K562 (cell line): ENCODE measurements around the gene SERTAD2. TPM values are rescaled to one million over a fixed set of nuclear protein-coding genes. Genes with fewer than 3 reads are reported as not detected.

Experiments used
- ATAC-seq: fragments of 200-7000 bp; cut with Tn5 transposase; 3 replicates; pipeline ENCODE4 v1.9.1; 2020; ENCODE audit warnings: moderate library complexity
- BruUV-seq: library from RNA; stranded (reverse); fragments of 400-500 nt; replicated peaks from 2 replicates; lab custom pipeline; 2021; lab: Mats Ljungman, UMichigan
- CTCF ChIA-PET: fragments of 300-600 bp; formaldehyde crosslinking; extraction: SDS; loops from one replicate; lab custom pipeline; 2021; ENCODE audit warnings: low intra/inter-chr PET ratio; lab: Yijun Ruan, JAX
- POLR2A ChIA-PET: fragments of 300-600, 350-650 bp; sonication (Branson Sonifier 250); formaldehyde crosslinking; extraction: SDS; loops from one replicate; lab custom pipeline; 2021; ENCODE audit warnings: antibody characterized with exemption, inconsistent platforms; lab: Yijun Ruan, JAX
- DNase-seq, 4 experiments: peaks; one replicate each; pipeline versions ENCODE4 v3.0.0 to v3.0.0-alpha.2; 2011 to 2018; ENCODE audit warnings: low spot score in 3 of 4, mixed read lengths in 3 of 4; ENCODE audit errors: extremely low read depth in 1 of 4
- FAIRE-seq: peaks from 2 replicates; lab custom pipeline; 2011; peaks lifted over from hg19 to GRCh38; lab: Jason Lieb, UNC
- H2AFZ ChIP-seq: 2 replicates; pipeline ENCODE4 v1.6.0; 2011; ENCODE audit warnings: low read depth, low read length, control low read depth, inconsistent platforms
- H3K27ac ChIP-seq: fragments of 200-600 bp; 3 replicates; pipeline ENCODE4 v1.8.0; 2011; ENCODE audit warnings: low read depth, mild to moderate bottlenecking, control low read depth, inconsistent platforms, low read length, moderate library complexity, mixed read lengths; ENCODE audit errors: extremely low read depth
- H3K27me3 ChIP-seq, 2 experiments: fragments of 300-600 bp in 1 of 2; 2 replicates in 1 of 2; 3 replicates in 1 of 2; pipeline versions ENCODE4 v1.6.0 to v1.8.0; 2011; ENCODE audit warnings: inconsistent platforms in 2 of 2, low read length in 2 of 2, mild to moderate bottlenecking in 1 of 2, mixed read lengths in 1 of 2, moderate library complexity in 1 of 2; ENCODE audit not compliant: control insufficient read depth in 2 of 2, insufficient read depth in 2 of 2
- H3K36me3 ChIP-seq: fragments of 300-600 bp; 3 replicates; pipeline ENCODE4 v1.8.0; 2011; ENCODE audit warnings: mild to moderate bottlenecking, low read length, inconsistent platforms; ENCODE audit not compliant: control insufficient read depth, insufficient read depth
- H3K4me1 ChIP-seq, 2 experiments: fragments of 200-600 bp in 1 of 2; replicated peaks in 1 of 2; 2 replicates in 1 of 2; 3 replicates in 1 of 2; pipeline versions ENCODE4 v1.5.1 to v1.8.0; 2011; ENCODE audit warnings: inconsistent platforms in 2 of 2, low read length in 2 of 2, mild to moderate bottlenecking in 1 of 2, mixed read lengths in 1 of 2, moderate library complexity in 1 of 2; ENCODE audit not compliant: control insufficient read depth in 2 of 2, insufficient read depth in 2 of 2
- H3K4me2 ChIP-seq: 2 replicates; pipeline ENCODE4 v1.6.1; 2011; ENCODE audit warnings: low read length, control low read depth, inconsistent platforms, mixed read lengths; ENCODE audit not compliant: insufficient read depth
- H3K4me3 ChIP-seq: fragments of 200-600 bp; sonication (generic), shearing (Covaris generic); 2 replicates; pipeline ENCODE4 v1.5.1; 2016; ENCODE audit warnings: control low read depth, inconsistent platforms
- H3K79me2 ChIP-seq: fragments of 200-600 bp; 3 replicates; pipeline ENCODE4 v1.8.0; 2011; ENCODE audit warnings: low read length, inconsistent platforms; ENCODE audit not compliant: control insufficient read depth, insufficient read depth
- H3K9ac ChIP-seq, 2 experiments: 2 replicates each; pipeline versions ENCODE4 v1.6.0 to v1.6.1; 2011; ENCODE audit warnings: low read depth in 2 of 2, low read length in 2 of 2, control low read depth in 1 of 2, inconsistent platforms in 1 of 2, mild to moderate bottlenecking in 1 of 2, mixed read lengths in 1 of 2; ENCODE audit not compliant: insufficient read depth in 1 of 2
- H3K9me1 ChIP-seq: one replicate; pipeline ENCODE4 v1.6.0; 2011; ENCODE audit warnings: inconsistent platforms, mild to moderate bottlenecking, low read length, moderate library complexity; ENCODE audit not compliant: control insufficient read depth, insufficient read depth
- H3K9me3 ChIP-seq: replicated peaks from 2 replicates; pipeline ENCODE4 v1.5.1; 2011; ENCODE audit warnings: low read depth, low read length, inconsistent platforms; ENCODE audit not compliant: control insufficient read depth, insufficient read depth
- H4K20me1 ChIP-seq: replicated peaks from 2 replicates; pipeline ENCODE4 v1.6.1; 2011; ENCODE audit warnings: low read length, inconsistent platforms, mixed read lengths; ENCODE audit not compliant: control insufficient read depth, insufficient read depth
- BMI1 ChIP-seq: fragments of 150-350 bp; IDR thresholded peaks from 2 replicates; pipeline ENCODE4 v1.6.1; 2014; ENCODE audit warnings: low read length
- FOXA3 ChIP-seq, 2 experiments: fragments of 450-650 bp in 1 of 2; sonication (generic) in 1 of 2; formaldehyde crosslinking; IDR thresholded peaks in 1 of 2; conservative IDR thresholded peaks in 1 of 2; 2 replicates each; pipeline versions ENCODE4 v1.4.0 to v1.8.0; 2020 to 2022; ENCODE audit warnings: mild to moderate bottlenecking in 2 of 2, missing genetic modification reagents in 1 of 2
- HDAC1 ChIP-seq, 2 experiments: fragments of 450-650 bp; IDR thresholded peaks; 2 replicates each; pipeline ENCODE4 v1.6.1; 2016 to 2017; ENCODE audit warnings: inconsistent platforms in 1 of 2, mild to moderate bottlenecking in 1 of 2, moderate library complexity in 1 of 2
- KLF13 ChIP-seq: fragments of 450-650 bp; IDR thresholded peaks from 2 replicates; pipeline ENCODE4 v1.6.1; 2016; ENCODE audit warnings: missing genetic modification characterization, low read depth, mild to moderate bottlenecking, missing compliant biosample characterization, moderate library complexity, borderline replicate concordance
- NCOA2 ChIP-seq, 2 experiments: fragments of 450-650 bp; IDR thresholded peaks; 2 replicates each; pipeline ENCODE4 v1.6.1; 2018; ENCODE audit warnings: mild to moderate bottlenecking in 2 of 2, moderate library complexity in 1 of 2; ENCODE audit not compliant: partially characterized antibody in 2 of 2
- NEUROD1 ChIP-seq: fragments of 150-350 bp; IDR thresholded peaks from 2 replicates; pipeline ENCODE4 v1.6.1; 2014; ENCODE audit warnings: borderline replicate concordance, low read length, low read depth; ENCODE audit not compliant: partially characterized antibody
- NR2F6 ChIP-seq: fragments of 450-650 bp; formaldehyde crosslinking; IDR thresholded peaks from 2 replicates; pipeline ENCODE4 v1.4.0; 2020; ENCODE audit warnings: mild to moderate bottlenecking
- NR4A1 ChIP-seq, 2 experiments: fragments of 250-450 bp in 1 of 2; fragments of 450-650 bp in 1 of 2; sonication (Bioruptor Pico) in 1 of 2; IDR thresholded peaks; 2 replicates each; pipeline versions ENCODE4 v1.4.0 to v1.6.1; 2016 to 2020; ENCODE audit warnings: mild to moderate bottlenecking in 2 of 2, missing compliant biosample characterization in 1 of 2, missing genetic modification characterization in 1 of 2, moderate library complexity in 1 of 2
- POLR3G ChIP-seq: IDR thresholded peaks from 2 replicates; pipeline ENCODE4 v1.6.1; 2011; ENCODE audit not compliant: insufficient read length, insufficient replicate concordance; ENCODE audit errors: extremely low read depth
- RAD21 ChIP-seq, 2 experiments: fragments of 250-450 bp in 1 of 2; fragments of 450-650 bp in 1 of 2; sonication (Bioruptor Pico) in 1 of 2; formaldehyde crosslinking in 1 of 2; IDR thresholded peaks in 1 of 2; conservative IDR thresholded peaks in 1 of 2; 2 replicates each; pipeline versions ENCODE4 v1.4.0 to v1.8.0; 2020 to 2022; ENCODE audit warnings: mild to moderate bottlenecking in 2 of 2, moderate library complexity in 1 of 2
- RBM39 ChIP-seq: fragments of 200-400 bp; formaldehyde crosslinking; optimal IDR thresholded peaks from 2 replicates; pipeline ENCODE3; 2018; ENCODE audit warnings: low read depth, low read length
- SMAD3 ChIP-seq: fragments of 450-650 bp; formaldehyde crosslinking; conservative IDR thresholded peaks from 2 replicates; pipeline ENCODE4 v1.4.0; 2020; ENCODE audit warnings: mild to moderate bottlenecking
- SRSF1 ChIP-seq: fragments of 200-400 bp; formaldehyde crosslinking; IDR thresholded peaks from 2 replicates; pipeline ENCODE4 v1.6.1; 2017; ENCODE audit warnings: mild to moderate bottlenecking, low read depth, low read length, moderate library complexity
- SRSF7 ChIP-seq: fragments of 200-400 bp; formaldehyde crosslinking; optimal IDR thresholded peaks from 2 replicates; pipeline ENCODE3; 2017; ENCODE audit warnings: mild to moderate bottlenecking, low read depth, low read length
- TCF7L2 ChIP-seq: fragments of 150-350 bp; IDR thresholded peaks from 2 replicates; pipeline ENCODE4 v1.6.1; 2016; ENCODE audit warnings: low read depth, mild to moderate bottlenecking, low read length, moderate library complexity
- ZBTB5 ChIP-seq: fragments of 450-650 bp; IDR thresholded peaks from 2 replicates; pipeline ENCODE4 v1.6.1; 2017; ENCODE audit warnings: antibody characterized with exemption
- ZBTB7A ChIP-seq: IDR thresholded peaks from 2 replicates; pipeline ENCODE4 v1.6.1; 2011; ENCODE audit warnings: low read depth, mild to moderate bottlenecking, low read length, moderate library complexity, borderline replicate concordance; ENCODE audit not compliant: control insufficient read depth
- ZNF274 ChIP-seq: IDR thresholded peaks from 2 replicates; pipeline ENCODE4 v1.6.1; 2011; ENCODE audit warnings: low read depth, mild to moderate bottlenecking, low read length, moderate library complexity, borderline replicate concordance
- ZNF780A ChIP-seq: fragments of 250-450 bp; sonication (Bioruptor Pico); IDR thresholded peaks from 2 replicates; pipeline ENCODE4 v1.5.0; 2021; ENCODE audit warnings: mild to moderate bottlenecking
- WGBS: fragments of 100-300 bp; shearing (Covaris generic); methylation state at CpG from one replicate; pipeline ENCODE4 v1.1.6; 2016; ENCODE audit warnings: low coverage, mixed read lengths; ENCODE audit not compliant: insufficient coverage; ENCODE audit errors: missing lambda C conversion rate; 5-methylcytosine and 5-hydroxymethylcytosine counted together
- in situ Hi-C: fragments of 300-500 bp; cut with MboI; formaldehyde crosslinking; loops from 4 replicates; pipeline ENCODE4 v1.15.0; 2018; ENCODE audit warnings: inconsistent platforms, mixed read lengths
- intact Hi-C: fragments of 100-400 bp; cut with micrococcal nuclease; formaldehyde crosslinking; loops from 2 replicates; pipeline ENCODE4 v1.14.2; 2022
- polyA plus RNA-seq, 8 experiments: library from polyadenylated mRNA; depleted of rRNA in 4 of 8; stranded (reverse) in 5 of 8; unstranded in 3 of 8; fragments of >200 nt; fragmentation: Nextera tagmentation in 2 of 8; fragmentation: Illumina TruSeq in 1 of 8; extraction: Ambion mirVana in 2 of 8; extraction: Trizol in 1 of 8; gene quantifications; 2 replicates each; pipeline versions ENCODE4 v1.2.1 to v1.2.3, GENCODE V29; 2011 to 2014; ENCODE audit warnings: inconsistent platforms in 1 of 8, missing spikeins in 1 of 8
- total RNA-seq, 7 experiments: library from RNA; depleted of rRNA in 6 of 7; stranded (reverse); fragments of >200 nt in 6 of 7; fragmentation: Illumina TruSeq in 2 of 7; extraction: Trizol in 2 of 7; gene quantifications; 2 replicates each; pipeline versions ENCODE4 v1.2.1 to v1.2.3, GENCODE V29; 2011 to 2021; ENCODE audit warnings: low replicate concordance in 1 of 7

Gene SERTAD2
- total and polyA plus RNA-seq, 9 of the 15 experiments (the other 6 are each of a cell fraction or from before 2014, with no cell fraction given), result 3.0 to 12.5 (median 6.1) TPM

DNA sequence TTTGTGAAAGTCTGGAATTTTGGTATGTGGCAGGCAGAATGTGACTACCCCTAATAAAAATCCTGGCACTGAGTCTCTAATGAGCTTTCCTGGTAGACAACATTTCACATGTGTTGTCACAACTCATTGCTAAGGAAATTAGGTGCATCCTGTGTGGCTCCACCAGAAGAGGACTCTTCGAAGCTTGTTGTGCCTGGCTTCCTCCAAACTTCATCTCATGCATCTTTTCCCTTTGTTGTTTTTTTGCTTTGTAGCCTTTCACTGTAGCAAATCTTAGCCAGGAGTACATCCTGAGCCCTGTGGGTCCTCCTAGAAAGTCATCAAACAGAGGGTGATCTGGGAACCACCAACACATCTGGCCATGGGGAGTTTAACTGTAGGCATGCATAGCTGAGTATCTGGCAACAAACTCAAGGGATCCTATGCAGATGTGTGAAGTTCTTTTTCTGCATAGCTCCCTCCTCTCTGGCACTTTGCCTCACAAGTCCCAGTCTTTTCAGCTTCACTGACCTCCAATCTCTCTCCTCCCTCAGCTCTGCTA, 42.1 kb upstream of the SERTAD2 start:
- Histone ChIP-seq H3K4me1 (peaks cover 0 to 10% of the 10 kb centered on the region in 2 experiments; a peak in 1 of 5 replicates), H3K27ac (no peak overlapping the region), H2AFZ (no peak overlapping the region), H3K27me3 (no peaks in the 10 kb centered on the region), H3K79me2 (no peaks in the 10 kb centered on the region), H3K4me3 (no peak overlapping the region), H3K36me3 (no peaks in the 10 kb centered on the region), H3K9me1 (no peaks in the 10 kb centered on the region), H3K9ac (no peak overlapping the region), H3K9me3 (no peaks in the 10 kb centered on the region), H3K4me2 (no peak overlapping the region), H4K20me1 (no peaks in the 10 kb centered on the region)
- WGBS, result 38% methylated on average over 1 of the region's 1 CpG
- no peak for ATAC-seq
- BruUV-seq, result no TSS peak
- intact Hi-C loops (no loop called here), in situ Hi-C loops (no loop called here)
- FAIRE-seq, result no peak
- ChIA-PET CTCF (no interaction called here), POLR2A (interaction anchor here (0.7 to 1.2 kb wide), 3 partner anchors 8 to 44 kb away, joined by 3 to 4 read pairs (median 3); no protein-coding TSS in a partner anchor)
- TF ChIP-seq BMI1 (no peak), SMAD3 (no peak), NR2F6 (no peak), ZNF274 (no peak), FOXA3 (CRISPR knock-in tag; conservative IDR thresholded peaks at IDR 0.05 in 1 of 2, IDR thresholded peaks at IDR 0.05 in 1 of 2) (no peak), RBM39 (no peak), RAD21 (CRISPR knock-in tag; conservative IDR thresholded peaks at IDR 0.05 in 1 of 2, IDR thresholded peaks at IDR 0.05 in 1 of 2) (no peak), TCF7L2 (no peak), NEUROD1 (no peak), SRSF1 (no peak), ZNF780A (CRISPR knock-in tag) (no peak), NR4A1 (CRISPR knock-in tag; IDR thresholded peaks at IDR 0.05) (no peak), NR4A1 (tag; IDR thresholded peaks at IDR 0.05) (no peak), SRSF7 (no peak), ZBTB5 (no peak), POLR3G (no peak), NCOA2 (IDR thresholded peaks at IDR 0.05; ENCODE audit: partially characterized antibody in 2 of 2) (no peak), ZBTB7A (no peak), HDAC1 (IDR thresholded peaks at IDR 0.05) (no peak), KLF13 (tag) (no peak)
- DNase-seq, result no peak
